Body of pancreas (tissue), 4 donors: ENCODE results near the gene FSTL5. TPM values are rescaled to one million over a fixed set of nuclear protein-coding genes. Genes with fewer than 3 reads are reported as not detected.

Experiments
- ATAC-seq: fragments of 150-250 bp; one replicate; pipeline ENCODE4 v1.9.1; 2016
- DNase-seq, 4 donors: peaks; one replicate each; pipeline ENCODE4 v3.0.0-alpha.2; 2019
- H3K27ac ChIP-seq, 4 donors: fragments of 200-600 bp; sonication (generic); 1 replicate in 3 of 4; 2 replicates in 1 of 4; pipeline versions ENCODE4 v1.5.1 to v1.6.1; 2016 to 2019; ENCODE audit warnings: mild to moderate bottlenecking in 1 of 4, mixed read lengths in 1 of 4, moderate library complexity in 1 of 4
- H3K27me3 ChIP-seq, 2 donors: fragments of 200-600 bp; sonication (generic); one replicate each; pipeline ENCODE4 v1.6.0; 2016; ENCODE audit warnings: mild to moderate bottlenecking in 1 of 2
- H3K36me3 ChIP-seq, 2 donors: fragments of 200-600 bp; sonication (generic); replicated peaks in 1 of 2; 2 replicates each; pipeline ENCODE4 v1.5.1; 2016; ENCODE audit warnings: low read depth in 2 of 2; ENCODE audit not compliant: insufficient read depth in 1 of 2
- H3K4me1 ChIP-seq: fragments of 200-600 bp; sonication (generic); one replicate; pipeline ENCODE4 v1.6.0; 2016
- H3K4me3 ChIP-seq, 2 donors: fragments of 200-600 bp; sonication (generic); 1 replicate in 1 of 2; 2 replicates in 1 of 2; pipeline ENCODE4 v1.5.1; 2016 to 2019
- H3K9me3 ChIP-seq, 3 donors: fragments of 200-600 bp; sonication (generic); 1 replicate in 2 of 3; 2 replicates in 1 of 3; pipeline ENCODE4 v1.5.1; 2016
- CTCF ChIP-seq, 7 experiments: fragments of 450-650 bp in 4 of 7; fragments of 200-600 bp in 3 of 7; sonication (generic) in 3 of 7; IDR thresholded peaks; one replicate each; pipeline ENCODE4 v1.5.1; 2016 to 2019; ENCODE audit warnings: antibody characterized with exemption in 7 of 7
- POLR2A ChIP-seq, 3 donors: fragments of 450-650 bp; IDR thresholded peaks; one replicate each; pipeline ENCODE4 v1.6.1; 2016; ENCODE audit warnings: antibody characterized with exemption in 3 of 3, mild to moderate bottlenecking in 2 of 3
- WGBS, 2 donors: methylation state at CpG; one replicate each; pipeline ENCODE4 v1.1.5; 2017; 5-methylcytosine and 5-hydroxymethylcytosine counted together
- intact Hi-C: fragments of 100-400 bp; cut with DNase I; formaldehyde crosslinking; loops from one replicate; pipeline ENCODE4 v1.15.1; 2023
- total RNA-seq, 2 donors: library from RNA; depleted of rRNA; stranded (reverse); fragments of >200 nt; gene quantifications; one replicate each; pipeline ENCODE4 v1.1.0, GENCODE V29; 2016

FSTL5 gene
- total RNA-seq, 2 donors from 2014 or later = 1.3 TPM; not detected in 1

GRCh38 chr4:161714931-161715330, 448.9 kb downstream of the FSTL5 start:
- Histone ChIP-seq H3K4me1 (no peaks in the 10 kb centered on the region), H3K9me3 (no peaks in the 10 kb centered on the region), H3K27ac (no peak overlapping the region), H3K27me3 (no peaks in the 10 kb centered on the region), H3K36me3 (no peaks in the 10 kb centered on the region), H3K4me3 (no peak overlapping the region)
- WGBS, 2 donors = 51 to 79% methylated on average over 1 of the region's 1 CpG
- intact Hi-C loops = no loop called here
- ATAC-seq (no peak), DNase-seq (no peak)
- TF ChIP-seq POLR2A (IDR thresholded peaks at IDR 0.05) (no peak), CTCF (IDR thresholded peaks at IDR 0.05) (no peak)

GRCh38 chr4:161714022-161714751, 449.6 kb downstream of the FSTL5 start:
- H3K4me3 ChIP-seq = no peak overlapping the region
- 70 to 79% methylated on average over 2 of the region's 2 CpGs for WGBS, 2 donors
- H3K27ac ChIP-seq = no peak overlapping the region
- TF ChIP-seq POLR2A (IDR thresholded peaks at IDR 0.05) = no peak
- H3K36me3 ChIP-seq = no peaks in the 10 kb centered on the region
- DNase-seq (no peak), ATAC-seq (no peak)
- intact Hi-C loops = no loop called here
- H3K4me1 ChIP-seq = no peaks in the 10 kb centered on the region
- H3K9me3 ChIP-seq = no peaks in the 10 kb centered on the region
- no peaks in the 10 kb centered on the region for H3K27me3 ChIP-seq

GRCh38 chr4:161704653-161705052, 459.1 kb downstream of the FSTL5 start:
- no peaks in the 10 kb centered on the region for H3K4me1 ChIP-seq
- H3K4me3 ChIP-seq = no peak overlapping the region
- no peaks in the 10 kb centered on the region for H3K36me3 ChIP-seq
- intact Hi-C loops = no loop called here
- DNase-seq (no peak), ATAC-seq (no peak)
- H3K27me3 ChIP-seq = no peaks in the 10 kb centered on the region
- H3K9me3 ChIP-seq = no peaks in the 10 kb centered on the region
- TF ChIP-seq POLR2A (IDR thresholded peaks at IDR 0.05) = no peak
- no peak for TF ChIP-seq CTCF (IDR thresholded peaks at IDR 0.05)
- WGBS, 2 donors = 12 to 21% methylated on average over 3 of the region's 3 CpGs
- H3K27ac ChIP-seq = no peak overlapping the region

GRCh38 chr4:161704040-161704439, 459.8 kb downstream of the FSTL5 start:
- H3K9me3 ChIP-seq = no peaks in the 10 kb centered on the region
- ATAC-seq (no peak), DNase-seq (no peak)
- H3K36me3 ChIP-seq = no peaks in the 10 kb centered on the region
- WGBS, 2 donors = 22 to 25% methylated on average over 4 of the region's 4 CpGs
- intact Hi-C loops = no loop called here
- no peaks in the 10 kb centered on the region for H3K4me1 ChIP-seq
- H3K27ac ChIP-seq = no peak overlapping the region
- no peak for TF ChIP-seq POLR2A (IDR thresholded peaks at IDR 0.05)
- no peak for TF ChIP-seq CTCF (IDR thresholded peaks at IDR 0.05)
- no peak overlapping the region for H3K4me3 ChIP-seq
- H3K27me3 ChIP-seq = no peaks in the 10 kb centered on the region

DNA sequence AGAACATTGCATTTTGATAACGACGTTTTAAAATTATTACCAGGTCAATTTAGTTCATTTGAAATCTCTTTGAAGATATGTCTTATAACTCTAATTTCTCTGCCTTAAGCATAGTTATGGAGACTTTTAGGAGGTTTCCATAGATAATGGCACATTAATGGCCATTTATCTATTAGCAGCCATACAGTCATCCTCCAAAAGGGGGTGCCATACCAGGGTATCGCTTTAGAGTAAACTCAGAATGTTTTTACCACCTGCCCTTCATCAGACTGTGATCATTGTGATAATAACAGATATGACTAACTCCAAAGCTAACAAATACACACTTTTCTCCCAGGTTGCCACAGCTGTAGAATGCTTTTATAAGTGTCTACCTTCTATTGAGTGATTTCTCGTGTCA, 461.5 kb downstream of the FSTL5 start:
- no peak for DNase-seq
- no peaks in the 10 kb centered on the region for H3K27me3 ChIP-seq
- no peaks in the 10 kb centered on the region for H3K9me3 ChIP-seq
- no peaks in the 10 kb centered on the region for H3K4me1 ChIP-seq
- H3K36me3 ChIP-seq = no peaks in the 10 kb centered on the region
- 73 to 82% methylated on average over 4 of the region's 4 CpGs for WGBS, 2 donors
- no peak overlapping the region for H3K27ac ChIP-seq
- no peak for TF ChIP-seq POLR2A (IDR thresholded peaks at IDR 0.05)
- no peak for TF ChIP-seq CTCF (IDR thresholded peaks at IDR 0.05)
- H3K4me3 ChIP-seq = no peak overlapping the region
- intact Hi-C loops = no loop called here
- ATAC-seq = no peak
